Stomach (tissue), 9 donors: Measurements from ENCODE around the gene LMAN1L. TPM values are rescaled to one million over a fixed set of nuclear protein-coding genes. Genes with fewer than 3 reads are reported as not detected.

Experiments used
- DNase-seq, 2 donors: peaks; one replicate each; pipeline versions ENCODE4 v3.0.0 to v3.0.0-alpha.2; 2013 to 2019
- H3K27ac ChIP-seq, 5 donors: fragments of 200-600 bp in 4 of 5; sonication (generic) in 4 of 5; one replicate each; pipeline ENCODE4 v1.5.1; 2013 to 2019; ENCODE audit warnings: mild to moderate bottlenecking in 1 of 5, moderate library complexity in 1 of 5
- H3K27me3 ChIP-seq, 3 donors: fragments of 200-600 bp; sonication (generic); one replicate each; pipeline ENCODE4 v1.5.1; 2017 to 2019; ENCODE audit warnings: mixed run types in 1 of 3
- H3K36me3 ChIP-seq, 4 donors: fragments of 200-600 bp; sonication (generic); 1 replicate in 3 of 4; 2 replicates in 1 of 4; pipeline ENCODE4 v1.5.1; 2016 to 2019
- H3K4me1 ChIP-seq, 4 donors: fragments of 200-600 bp; sonication (generic); one replicate each; pipeline ENCODE4 v1.5.1; 2016 to 2019
- H3K4me3 ChIP-seq, 4 donors: fragments of 200-600 bp; sonication (generic) in 3 of 4; one replicate each; pipeline ENCODE4 v1.5.1; 2016 to 2019; ENCODE audit warnings: mild to moderate bottlenecking in 1 of 4
- H3K9me3 ChIP-seq, 4 donors: fragments of 200-600 bp; sonication (generic); one replicate each; pipeline ENCODE4 v1.5.1; 2016 to 2019
- CTCF ChIP-seq, 7 experiments: fragments of 450-650 bp in 4 of 7; fragments of 200-600 bp in 3 of 7; sonication (generic) in 3 of 7; IDR thresholded peaks; one replicate each; pipeline ENCODE4 v1.5.1; 2016 to 2019; ENCODE audit warnings: antibody characterized with exemption in 7 of 7, control low read depth in 2 of 7, mild to moderate bottlenecking in 1 of 7
- EP300 ChIP-seq: sonication (generic); formaldehyde crosslinking; IDR thresholded peaks from one replicate; pipeline ENCODE4 v1.6.1; 2017; ENCODE audit warnings: antibody characterized with exemption
- POLR2A ChIP-seq, 4 donors: fragments of 450-650 bp; IDR thresholded peaks; one replicate each; pipeline ENCODE4 v1.6.1; 2016; ENCODE audit warnings: antibody characterized with exemption in 4 of 4, control low read depth in 2 of 4, mild to moderate bottlenecking in 1 of 4, moderate library complexity in 1 of 4
- POLR2AphosphoS5 ChIP-seq, 3 donors: sonication (generic); formaldehyde crosslinking; IDR thresholded peaks; one replicate each; pipeline ENCODE4 v1.6.1; 2016; ENCODE audit warnings: antibody characterized with exemption in 3 of 3
- WGBS, 5 donors: extraction: QIAGEN DNeasy Blood & Tissue Kit in 3 of 5; methylation state at CpG; one replicate each; pipeline versions ENCODE4 v1.1.5 to v1.1.7; 2013 to 2018; 5-methylcytosine and 5-hydroxymethylcytosine counted together
- intact Hi-C: fragments of 100-400 bp; cut with DNase I; formaldehyde crosslinking; loops from one replicate; pipeline ENCODE4 v1.15.1; 2023; ENCODE audit warnings: low total_unique reads
- polyA plus RNA-seq, 3 donors: library from polyadenylated mRNA; stranded (reverse); fragments of 200-250 nt; gene quantifications; one replicate each; pipeline ENCODE4 v1.2.3, GENCODE V29; 2013
- total RNA-seq, 5 donors: library from RNA; depleted of rRNA; stranded (reverse); fragments of >200 nt; gene quantifications; one replicate each; pipeline versions ENCODE4 v1.1.0 to v1.2.3, GENCODE V29; 2014 to 2016
- donor health status: healthy with polysubstance abuse.
- donor health status: Bipolar disorder and iron deficiency.
- donor health status: healthy.

LMAN1L gene
- total and polyA plus RNA-seq, 8 donors, result 5.9 to 83.5 TPM; not detected in 6

GRCh38 chr15:74792227-74793016 lies 20.2 kb upstream of the LMAN1L start:
- Histone ChIP-seq H3K27me3 (no peaks in the 10 kb centered on the region), H3K4me3 (no peak overlapping the region), H3K36me3 (peaks cover 0 to 12% (median 3%) of the 10 kb centered on the region in 4 donors), H3K4me1 (peaks cover 59 to 95% (median 73%) of the 10 kb centered on the region in 4 donors), H3K9me3 (no peaks in the 10 kb centered on the region), H3K27ac (peak overlapping the region in 3 of 5 donors; percentile 6 to 36 (median 19))
- WGBS, 5 donors, result 67 to 78% (median 72%) methylated on average over 10 to 12 of the region's 12 CpGs
- TF ChIP-seq CTCF (IDR thresholded peaks at IDR 0.05), result no peak
- no peak for TF ChIP-seq POLR2A (IDR thresholded peaks at IDR 0.05)
- TF ChIP-seq EP300, result no peak
- TF ChIP-seq POLR2AphosphoS5 (IDR thresholded peaks at IDR 0.05), result no peak
- DNase-seq, result no peak
- intact Hi-C loops, result no loop called here

- intact Hi-C loops, result no loop called here
- Histone ChIP-seq H3K4me3 (no peak overlapping the region), H3K27me3 (no peaks in the 10 kb centered on the region), H3K4me1 (peaks cover 59 to 95% (median 72%) of the 10 kb centered on the region in 4 donors), H3K9me3 (no peaks in the 10 kb centered on the region), H3K36me3 (peaks cover 0 to 19% (median 6%) of the 10 kb centered on the region in 4 donors), H3K27ac (peak overlapping the region in 2 of 5 donors; percentile 19 to 36)
- WGBS, 5 donors, result 69 to 77% (median 72%) methylated on average over 11 to 12 of the region's 12 CpGs
- no peak for DNase-seq
- TF ChIP-seq CTCF (IDR thresholded peaks at IDR 0.05), result peak in 1 of 7 experiments; percentile 26
- no peak for TF ChIP-seq POLR2AphosphoS5 (IDR thresholded peaks at IDR 0.05)
Observed at GRCh38 chr15:74793135-74794028, 19.3 kb upstream of the LMAN1L start.

- DNase-seq, result no peak
- Histone ChIP-seq H3K27me3 (no peaks in the 10 kb centered on the region), H3K4me3 (no peak overlapping the region), H3K36me3 (peaks cover under 1 to 30% (median 16%) of the 10 kb centered on the region in 4 donors), H3K9me3 (no peaks in the 10 kb centered on the region), H3K27ac (peak overlapping the region in 1 of 5 donors; percentile 9), H3K4me1 (peaks cover 50 to 95% (median 72%) of the 10 kb centered on the region in 4 donors)
- intact Hi-C loops, result no loop called here
- TF ChIP-seq POLR2AphosphoS5 (IDR thresholded peaks at IDR 0.05) (no peak), POLR2A (IDR thresholded peaks at IDR 0.05) (no peak), CTCF (IDR thresholded peaks at IDR 0.05) (no peak), EP300 (no peak)
- 82 to 94% (median 84%) methylated on average over 5 to 7 of the region's 9 CpGs for WGBS, 5 donors
Observed at GRCh38 chr15:74794248-74794969, 18.2 kb upstream of the LMAN1L start.

- no peak for DNase-seq
- Histone ChIP-seq H3K36me3 (peaks cover 5 to 35% (median 22%) of the 10 kb centered on the region in 4 donors), H3K27me3 (no peaks in the 10 kb centered on the region), H3K27ac (no peak overlapping the region), H3K4me1 (peaks cover 50 to 95% (median 72%) of the 10 kb centered on the region in 4 donors), H3K9me3 (no peaks in the 10 kb centered on the region), H3K4me3 (no peak overlapping the region)
- intact Hi-C loops, result no loop called here
- 90 to 96% (median 93%) methylated on average over 9 of the region's 9 CpGs for WGBS, 5 donors
- TF ChIP-seq CTCF (IDR thresholded peaks at IDR 0.05) (no peak), EP300 (no peak), POLR2AphosphoS5 (IDR thresholded peaks at IDR 0.05) (no peak), POLR2A (IDR thresholded peaks at IDR 0.05) (no peak)
Observed at GRCh38 chr15:74794970-74795349, 17.7 kb upstream of the LMAN1L start.
